ENCODE measurements around the gene LYAR.

The LYAR gene

DNA sequence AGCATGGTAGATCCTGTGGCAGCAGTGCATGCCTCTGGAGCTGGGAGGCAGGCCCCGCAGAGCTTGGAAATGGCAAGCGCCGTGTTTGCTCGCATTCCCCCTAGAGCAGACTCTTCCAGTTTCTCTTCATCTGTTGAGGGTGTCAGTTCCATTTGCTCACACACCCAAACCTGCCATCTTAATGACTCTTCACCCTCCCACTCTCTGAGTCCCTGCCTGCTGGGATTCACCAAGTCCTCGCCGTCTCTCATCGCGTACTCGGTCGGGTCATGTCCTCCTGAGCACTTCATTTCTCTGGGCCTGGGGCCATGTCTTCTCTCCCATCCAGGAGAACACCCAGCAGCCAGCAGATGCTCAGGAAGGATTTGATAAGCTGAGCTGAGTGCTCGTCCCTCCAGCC lies 17.0 kb upstream of the LYAR start:
- TF ChIP-seq, protein P1, sequence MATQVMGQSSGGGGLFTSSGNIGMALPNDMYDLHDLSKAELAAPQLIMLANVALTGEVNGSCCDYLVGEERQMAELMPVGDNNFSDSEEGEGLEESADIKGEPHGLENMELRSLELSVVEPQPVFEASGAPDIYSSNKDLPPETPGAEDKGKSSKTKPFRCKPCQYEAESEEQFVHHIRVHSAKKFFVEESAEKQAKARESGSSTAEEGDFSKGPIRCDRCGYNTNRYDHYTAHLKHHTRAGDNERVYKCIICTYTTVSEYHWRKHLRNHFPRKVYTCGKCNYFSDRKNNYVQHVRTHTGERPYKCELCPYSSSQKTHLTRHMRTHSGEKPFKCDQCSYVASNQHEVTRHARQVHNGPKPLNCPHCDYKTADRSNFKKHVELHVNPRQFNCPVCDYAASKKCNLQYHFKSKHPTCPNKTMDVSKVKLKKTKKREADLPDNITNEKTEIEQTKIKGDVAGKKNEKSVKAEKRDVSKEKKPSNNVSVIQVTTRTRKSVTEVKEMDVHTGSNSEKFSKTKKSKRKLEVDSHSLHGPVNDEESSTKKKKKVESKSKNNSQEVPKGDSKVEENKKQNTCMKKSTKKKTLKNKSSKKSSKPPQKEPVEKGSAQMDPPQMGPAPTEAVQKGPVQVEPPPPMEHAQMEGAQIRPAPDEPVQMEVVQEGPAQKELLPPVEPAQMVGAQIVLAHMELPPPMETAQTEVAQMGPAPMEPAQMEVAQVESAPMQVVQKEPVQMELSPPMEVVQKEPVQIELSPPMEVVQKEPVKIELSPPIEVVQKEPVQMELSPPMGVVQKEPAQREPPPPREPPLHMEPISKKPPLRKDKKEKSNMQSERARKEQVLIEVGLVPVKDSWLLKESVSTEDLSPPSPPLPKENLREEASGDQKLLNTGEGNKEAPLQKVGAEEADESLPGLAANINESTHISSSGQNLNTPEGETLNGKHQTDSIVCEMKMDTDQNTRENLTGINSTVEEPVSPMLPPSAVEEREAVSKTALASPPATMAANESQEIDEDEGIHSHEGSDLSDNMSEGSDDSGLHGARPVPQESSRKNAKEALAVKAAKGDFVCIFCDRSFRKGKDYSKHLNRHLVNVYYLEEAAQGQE (IDR thresholded peaks at IDR 0.05; ENCODE audit: insufficient read depth in 1 of 2, low read depth in 2 of 2, low read length in 2 of 2) = no peak
- no peak for TF ChIP-seq FOXP2 (optimal IDR thresholded peaks at IDR 0.05; ENCODE audit: borderline replicate concordance, extremely low read depth, extremely low read length, insufficient read depth)
- no peak for TF ChIP-seq POLR2AphosphoS5 (IDR thresholded peaks at IDR 0.05; ENCODE audit: low read depth, low read length)
- TF ChIP-seq TAF1 (IDR thresholded peaks at IDR 0.05; ENCODE audit: borderline replicate concordance, insufficient read depth, low read length) = no peak
- TF ChIP-seq SIN3A (IDR thresholded peaks at IDR 0.05; ENCODE audit: borderline replicate concordance, insufficient read depth, low read length) = no peak

GRCh38 chr4:4302416-4302815 lies 12.5 kb upstream of the LYAR start:
- TF ChIP-seq TAF1 (IDR thresholded peaks at IDR 0.05; ENCODE audit: borderline replicate concordance, insufficient read depth, low read length) (no peak), FOXP2 (optimal IDR thresholded peaks at IDR 0.05; ENCODE audit: borderline replicate concordance, extremely low read depth, extremely low read length, insufficient read depth) (no peak), POLR2AphosphoS5 (IDR thresholded peaks at IDR 0.05; ENCODE audit: low read depth, low read length) (no peak), SIN3A (IDR thresholded peaks at IDR 0.05; ENCODE audit: borderline replicate concordance, insufficient read depth, low read length) (no peak)
- TF ChIP-seq, protein P1 (IDR thresholded peaks at IDR 0.05; ENCODE audit: insufficient read depth in 1 of 2, low read depth in 2 of 2, low read length in 2 of 2) = no peak

DNA sequence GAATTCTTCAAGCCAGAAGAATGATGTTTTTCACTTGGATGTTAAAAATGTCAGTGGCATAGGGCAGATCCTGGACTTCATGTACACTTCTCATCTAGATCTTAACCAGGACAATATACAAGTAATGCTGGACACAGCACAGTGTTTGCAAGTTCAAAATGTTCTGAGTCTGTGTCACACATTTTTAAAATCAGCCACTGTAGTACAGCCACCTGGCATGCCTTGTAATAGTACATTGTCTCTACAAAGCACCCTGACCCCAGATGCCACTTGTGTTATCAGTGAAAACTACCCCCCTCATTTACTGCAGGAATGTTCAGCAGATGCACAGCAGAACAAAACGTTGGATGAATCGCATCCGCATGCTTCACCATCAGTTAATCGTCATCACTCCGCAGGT lies 12.0 kb upstream of the LYAR start:
- TF ChIP-seq SIN3A (IDR thresholded peaks at IDR 0.05; ENCODE audit: borderline replicate concordance, insufficient read depth, low read length) = no peak
- no peak for TF ChIP-seq FOXP2 (optimal IDR thresholded peaks at IDR 0.05; ENCODE audit: borderline replicate concordance, extremely low read depth, extremely low read length, insufficient read depth)
- no peak for TF ChIP-seq TAF1 (IDR thresholded peaks at IDR 0.05; ENCODE audit: borderline replicate concordance, insufficient read depth, low read length)
- no peak for TF ChIP-seq POLR2AphosphoS5 (IDR thresholded peaks at IDR 0.05; ENCODE audit: low read depth, low read length)
- TF ChIP-seq, protein P1 (IDR thresholded peaks at IDR 0.05; ENCODE audit: insufficient read depth in 1 of 2, low read depth in 2 of 2, low read length in 2 of 2) = no peak

GRCh38 chr4:4299006-4299405 lies 9.1 kb upstream of the LYAR start:
- TF ChIP-seq TAF1 (IDR thresholded peaks at IDR 0.05; ENCODE audit: borderline replicate concordance, insufficient read depth, low read length) (no peak), FOXP2 (optimal IDR thresholded peaks at IDR 0.05; ENCODE audit: borderline replicate concordance, extremely low read depth, extremely low read length, insufficient read depth) (no peak), POLR2AphosphoS5 (IDR thresholded peaks at IDR 0.05; ENCODE audit: low read depth, low read length) (no peak), SIN3A (IDR thresholded peaks at IDR 0.05; ENCODE audit: borderline replicate concordance, insufficient read depth, low read length) (no peak)
- TF ChIP-seq, protein P1 (IDR thresholded peaks at IDR 0.05; ENCODE audit: insufficient read depth in 1 of 2, low read depth in 2 of 2, low read length in 2 of 2) = no peak
